GM06990 (cell line): ENCODE measurements around the gene CNOT4.

Experiments used
- DNase-seq: peaks from one replicate; pipeline ENCODE4 v3.0.0-alpha.2; 2011; ENCODE audit not compliant: insufficient read length; ENCODE audit errors: extremely low read depth
- H3K27me3 ChIP-seq: replicated peaks from 2 replicates; pipeline ENCODE4 v1.6.0; 2011; ENCODE audit warnings: low read length; ENCODE audit not compliant: control insufficient read depth, insufficient read depth
- H3K36me3 ChIP-seq: 2 replicates; pipeline ENCODE4 v1.5.1; 2011; ENCODE audit warnings: low read length; ENCODE audit not compliant: control insufficient read depth, insufficient read depth
- H3K4me3 ChIP-seq: replicated peaks from 2 replicates; pipeline ENCODE4 v1.5.1; 2011; ENCODE audit warnings: low read depth, mild to moderate bottlenecking, control low read depth, low read length
- TF ChIP-seq, protein P1 (sequence below): IDR thresholded peaks from 2 replicates; pipeline ENCODE4 v1.5.1; 2011; ENCODE audit warnings: low read length, control low read depth, mild to moderate bottlenecking, inconsistent platforms; ENCODE audit not compliant: insufficient read depth, poor library complexity, severe bottlenecking

Gene CNOT4

DNA sequence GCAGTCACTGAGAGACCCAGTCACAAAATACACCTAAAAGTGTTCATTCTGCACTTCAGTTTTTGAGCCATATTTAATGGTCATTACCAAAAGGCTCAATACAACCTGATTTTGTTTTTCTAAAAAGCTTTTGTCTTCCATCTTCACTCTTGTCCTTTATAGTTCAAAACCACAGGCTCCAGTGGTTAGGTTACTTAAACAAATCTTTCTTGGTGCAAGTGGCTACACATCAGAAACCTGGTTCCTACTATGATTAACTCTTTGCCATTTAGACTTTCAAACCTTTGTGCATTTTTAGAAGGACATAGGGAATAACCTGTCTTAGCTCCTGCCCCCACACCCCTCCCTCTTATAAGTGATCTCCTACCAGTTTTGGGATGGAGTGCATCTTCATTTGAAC, 140.5 kb downstream of the CNOT4 start:
- Histone ChIP-seq H3K4me3 (no peak overlapping the region), H3K36me3 (no peaks in the 10 kb centered on the region), H3K27me3 (no peaks in the 10 kb centered on the region)
- DNase-seq, result no peak
- TF ChIP-seq, protein P1, sequence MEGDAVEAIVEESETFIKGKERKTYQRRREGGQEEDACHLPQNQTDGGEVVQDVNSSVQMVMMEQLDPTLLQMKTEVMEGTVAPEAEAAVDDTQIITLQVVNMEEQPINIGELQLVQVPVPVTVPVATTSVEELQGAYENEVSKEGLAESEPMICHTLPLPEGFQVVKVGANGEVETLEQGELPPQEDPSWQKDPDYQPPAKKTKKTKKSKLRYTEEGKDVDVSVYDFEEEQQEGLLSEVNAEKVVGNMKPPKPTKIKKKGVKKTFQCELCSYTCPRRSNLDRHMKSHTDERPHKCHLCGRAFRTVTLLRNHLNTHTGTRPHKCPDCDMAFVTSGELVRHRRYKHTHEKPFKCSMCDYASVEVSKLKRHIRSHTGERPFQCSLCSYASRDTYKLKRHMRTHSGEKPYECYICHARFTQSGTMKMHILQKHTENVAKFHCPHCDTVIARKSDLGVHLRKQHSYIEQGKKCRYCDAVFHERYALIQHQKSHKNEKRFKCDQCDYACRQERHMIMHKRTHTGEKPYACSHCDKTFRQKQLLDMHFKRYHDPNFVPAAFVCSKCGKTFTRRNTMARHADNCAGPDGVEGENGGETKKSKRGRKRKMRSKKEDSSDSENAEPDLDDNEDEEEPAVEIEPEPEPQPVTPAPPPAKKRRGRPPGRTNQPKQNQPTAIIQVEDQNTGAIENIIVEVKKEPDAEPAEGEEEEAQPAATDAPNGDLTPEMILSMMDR, result no peak

DNA sequence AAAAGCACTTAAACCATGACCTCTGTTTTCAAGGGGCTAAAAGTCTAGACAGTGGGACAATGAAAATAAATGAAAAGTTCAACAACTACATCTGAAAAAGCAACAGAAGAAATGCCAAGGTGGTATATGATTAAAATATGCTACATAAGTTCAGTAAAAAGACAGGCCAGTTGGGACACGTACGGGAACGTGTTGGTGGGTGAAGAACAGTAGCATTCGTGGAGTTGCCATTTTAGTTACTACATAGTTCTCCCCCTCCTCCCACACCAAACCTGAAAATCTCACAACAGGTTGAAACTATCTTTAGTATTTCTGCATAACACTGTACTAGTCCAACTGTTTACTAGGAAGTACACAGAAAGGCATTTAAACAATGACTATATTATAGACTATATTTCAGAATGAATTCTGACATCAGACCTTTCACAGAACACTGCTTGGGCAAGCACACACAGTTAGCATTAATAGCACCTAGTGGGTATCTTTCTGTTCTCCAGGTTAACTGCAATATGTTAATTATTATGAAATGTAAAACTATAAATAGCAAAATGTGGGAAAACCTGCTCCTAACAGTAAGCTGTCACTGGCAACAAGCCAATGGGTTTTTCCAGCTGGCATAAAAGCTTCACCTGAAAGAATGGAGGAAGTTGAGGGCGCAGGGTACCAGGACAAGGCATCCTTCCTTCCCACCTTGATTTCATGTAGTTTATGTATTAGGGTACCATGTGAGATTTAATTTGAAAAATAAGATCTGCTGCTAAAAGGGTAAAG, 141.3 kb downstream of the CNOT4 start:
- H3K36me3 ChIP-seq, result peaks cover 1% of the 10 kb centered on the region; the same call in 1 of the 2 replicates
- no peaks in the 10 kb centered on the region for H3K27me3 ChIP-seq
- H3K4me3 ChIP-seq, result no peak overlapping the region
- TF ChIP-seq, protein P1, result no peak
- no peak for DNase-seq

DNA sequence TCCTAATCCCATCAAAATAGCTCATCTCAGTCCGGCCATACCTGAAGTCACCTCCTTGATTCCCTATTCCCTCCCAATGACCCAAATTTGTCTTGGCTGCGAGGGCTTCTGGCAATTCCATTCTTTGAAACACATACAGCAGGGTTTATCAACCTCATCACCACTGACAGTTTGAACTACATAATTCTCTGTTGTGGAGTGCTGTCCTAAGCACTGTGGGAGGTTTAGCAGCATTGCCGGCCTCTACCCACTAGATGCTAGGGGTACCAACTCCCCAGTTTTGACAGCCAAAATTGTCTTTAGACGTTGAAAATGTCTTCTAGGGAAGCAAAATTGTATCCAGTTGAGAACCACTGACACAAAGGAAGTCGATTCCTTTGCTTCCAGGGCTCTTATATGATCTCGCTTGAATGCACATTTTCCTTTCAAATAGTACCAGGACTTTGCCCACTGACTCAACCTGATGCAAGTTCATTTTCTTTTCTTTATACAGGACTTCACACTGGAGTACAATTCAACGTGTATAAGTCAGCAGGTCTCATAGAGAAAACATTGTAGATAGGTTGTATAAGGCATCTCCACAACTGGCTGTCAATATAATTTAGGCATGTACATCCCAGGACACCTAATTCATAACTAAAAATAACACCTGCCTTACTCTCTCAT, 142.9 kb downstream of the CNOT4 start:
- Histone ChIP-seq H3K4me3 (no peak overlapping the region), H3K36me3 (peaks cover 3% of the 10 kb centered on the region), H3K27me3 (no peaks in the 10 kb centered on the region)
- TF ChIP-seq, protein P1, result no peak
- no peak for DNase-seq

DNA sequence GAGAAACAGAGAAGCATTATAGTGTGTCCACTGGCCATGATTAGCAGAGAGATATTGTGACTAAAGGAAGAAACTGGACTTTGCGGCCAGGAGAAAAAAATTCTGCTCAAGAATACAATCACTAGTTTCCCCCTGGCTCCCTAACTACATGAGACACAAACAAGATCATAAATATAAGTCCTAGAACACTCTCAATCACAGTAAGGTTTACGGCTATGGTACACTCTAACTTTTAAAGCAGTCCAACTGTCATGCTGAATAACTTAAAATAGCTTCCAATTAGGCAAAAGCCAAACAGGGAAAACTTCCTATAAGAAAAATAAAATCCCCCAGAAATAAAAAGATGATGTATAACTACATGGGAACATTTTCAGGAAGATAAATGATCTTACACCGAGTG, 144.2 kb downstream of the CNOT4 start:
- Histone ChIP-seq H3K36me3 (peaks cover 3% of the 10 kb centered on the region), H3K4me3 (no peak overlapping the region), H3K27me3 (no peaks in the 10 kb centered on the region)
- TF ChIP-seq, protein P1, result no peak
- DNase-seq, result no peak

DNA sequence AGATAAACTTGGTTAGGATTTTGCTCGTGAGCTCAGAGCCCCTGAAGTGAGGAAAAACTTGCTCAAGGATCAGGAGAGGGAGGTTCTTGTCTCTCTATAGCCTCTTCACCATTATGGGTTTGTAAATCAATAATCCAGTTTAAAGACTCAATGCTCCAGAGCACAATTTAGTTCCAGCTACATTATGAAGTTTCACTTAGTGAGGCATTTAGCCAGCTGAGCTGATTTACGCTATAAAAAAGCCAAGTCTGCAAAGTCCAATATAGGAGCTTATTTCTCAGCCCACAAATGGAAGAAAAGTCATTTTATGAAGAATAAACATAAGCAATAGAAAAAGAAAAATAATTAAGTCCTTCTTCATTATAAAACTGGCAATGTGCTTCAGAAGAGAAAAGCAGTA, 145.7 kb downstream of the CNOT4 start:
- no peak for DNase-seq
- H3K27me3 ChIP-seq, result no peaks in the 10 kb centered on the region
- TF ChIP-seq, protein P1, result no peak
- peaks cover 3% of the 10 kb centered on the region for H3K36me3 ChIP-seq
- H3K4me3 ChIP-seq, result no peak overlapping the region

DNA sequence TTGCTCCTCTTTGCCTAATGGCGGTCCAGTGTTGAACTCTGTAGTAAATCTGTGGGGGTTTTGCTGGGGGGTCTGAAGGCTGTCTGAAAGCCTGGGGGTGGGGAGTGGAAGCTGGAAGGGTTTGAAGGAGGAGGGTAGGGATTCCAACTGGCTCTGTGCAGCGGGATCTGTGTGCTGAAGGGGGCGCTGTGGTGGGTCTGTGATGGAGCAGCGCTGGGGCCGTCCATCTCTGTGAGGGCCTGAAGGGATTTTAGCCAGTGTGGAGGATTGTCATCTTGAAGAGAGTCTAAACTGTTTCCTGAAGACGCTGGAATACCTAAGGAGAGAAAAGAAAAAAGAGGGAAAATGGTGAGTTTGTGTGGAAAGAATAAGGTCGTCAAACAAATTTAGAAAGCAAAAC, 147.0 kb downstream of the CNOT4 start:
- no peak for DNase-seq
- Histone ChIP-seq H3K4me3 (no peak overlapping the region), H3K27me3 (no peaks in the 10 kb centered on the region), H3K36me3 (peaks cover 3% of the 10 kb centered on the region)
- TF ChIP-seq, protein P1, result peak; percentile 17
